Osteocyte (in vitro differentiated cells): Measurements from ENCODE around the gene TFEB. TPM values are rescaled to one million over a fixed set of nuclear protein-coding genes. Genes with fewer than 3 reads are reported as not detected.
A peak's percentile ranks its signal among the peaks of the same experiment; 100 is the strongest.

Source experiments
- DNase-seq: peaks from one replicate; pipeline ENCODE4 v3.0.0; 2021; ENCODE audit warnings: mixed read lengths; ENCODE audit not compliant: unreplicated experiment; ENCODE audit errors: extremely low spot score
- H3K27ac Mint-ChIP-seq: one replicate; pipeline ENCODE4 v1.8.0; 2021; ENCODE audit warnings: mild to moderate bottlenecking, mixed read lengths; ENCODE audit not compliant: unreplicated experiment
- H3K27me3 Mint-ChIP-seq: one replicate; pipeline ENCODE4 v1.8.0; 2021; ENCODE audit warnings: mixed read lengths; ENCODE audit not compliant: unreplicated experiment
- H3K36me3 Mint-ChIP-seq: one replicate; pipeline ENCODE4 v1.8.0; 2021; ENCODE audit warnings: mixed read lengths; ENCODE audit not compliant: unreplicated experiment
- H3K4me1 Mint-ChIP-seq: one replicate; pipeline ENCODE4 v1.8.0; 2021; ENCODE audit warnings: mixed read lengths; ENCODE audit not compliant: unreplicated experiment
- H3K4me3 Mint-ChIP-seq: one replicate; pipeline ENCODE4 v1.8.0; 2021; ENCODE audit warnings: mild to moderate bottlenecking, moderate library complexity, mixed read lengths; ENCODE audit not compliant: unreplicated experiment
- H3K9me3 Mint-ChIP-seq: one replicate; pipeline ENCODE4 v1.8.0; 2021; ENCODE audit warnings: mixed read lengths; ENCODE audit not compliant: unreplicated experiment
- total RNA-seq: library from RNA; stranded (reverse); gene quantifications from 2 replicates; pipeline ENCODE4 v1.2.1, GENCODE V29; 2021
- TF ChIP-seq, protein P1 (sequence below): fragments of 200-600 bp; sonication (generic); IDR thresholded peaks from 2 replicates; pipeline ENCODE4 v1.5.0; 2021; ENCODE audit warnings: antibody characterized with exemption, mild to moderate bottlenecking, moderate library complexity

Gene TFEB
- total RNA-seq, 1 donor from 2014 or later: 11.1 TPM

DNA sequence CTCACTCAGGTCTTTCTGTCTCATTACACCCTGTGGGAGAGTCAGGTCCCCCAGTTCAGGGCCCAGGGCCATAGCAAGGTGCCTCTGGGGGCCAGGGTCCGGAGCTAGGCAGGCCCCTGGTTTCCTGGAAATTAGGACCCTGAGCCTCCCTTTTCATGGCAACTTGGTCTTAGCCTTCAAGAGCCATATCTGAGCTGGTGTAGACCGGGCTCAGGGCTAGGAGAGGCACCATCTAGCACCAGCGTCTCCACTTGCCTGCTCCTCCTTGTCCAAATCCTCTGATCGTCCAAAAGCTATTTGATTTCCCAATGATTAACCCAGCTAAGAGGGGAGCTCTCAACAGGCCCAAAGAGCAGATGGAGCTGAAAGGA, 91.5 kb downstream of the TFEB start:
- H3K4me3 Mint-ChIP-seq: no peak overlapping the region
- H3K4me1 Mint-ChIP-seq: peaks cover 87% of the 10 kb centered on the region

DNA sequence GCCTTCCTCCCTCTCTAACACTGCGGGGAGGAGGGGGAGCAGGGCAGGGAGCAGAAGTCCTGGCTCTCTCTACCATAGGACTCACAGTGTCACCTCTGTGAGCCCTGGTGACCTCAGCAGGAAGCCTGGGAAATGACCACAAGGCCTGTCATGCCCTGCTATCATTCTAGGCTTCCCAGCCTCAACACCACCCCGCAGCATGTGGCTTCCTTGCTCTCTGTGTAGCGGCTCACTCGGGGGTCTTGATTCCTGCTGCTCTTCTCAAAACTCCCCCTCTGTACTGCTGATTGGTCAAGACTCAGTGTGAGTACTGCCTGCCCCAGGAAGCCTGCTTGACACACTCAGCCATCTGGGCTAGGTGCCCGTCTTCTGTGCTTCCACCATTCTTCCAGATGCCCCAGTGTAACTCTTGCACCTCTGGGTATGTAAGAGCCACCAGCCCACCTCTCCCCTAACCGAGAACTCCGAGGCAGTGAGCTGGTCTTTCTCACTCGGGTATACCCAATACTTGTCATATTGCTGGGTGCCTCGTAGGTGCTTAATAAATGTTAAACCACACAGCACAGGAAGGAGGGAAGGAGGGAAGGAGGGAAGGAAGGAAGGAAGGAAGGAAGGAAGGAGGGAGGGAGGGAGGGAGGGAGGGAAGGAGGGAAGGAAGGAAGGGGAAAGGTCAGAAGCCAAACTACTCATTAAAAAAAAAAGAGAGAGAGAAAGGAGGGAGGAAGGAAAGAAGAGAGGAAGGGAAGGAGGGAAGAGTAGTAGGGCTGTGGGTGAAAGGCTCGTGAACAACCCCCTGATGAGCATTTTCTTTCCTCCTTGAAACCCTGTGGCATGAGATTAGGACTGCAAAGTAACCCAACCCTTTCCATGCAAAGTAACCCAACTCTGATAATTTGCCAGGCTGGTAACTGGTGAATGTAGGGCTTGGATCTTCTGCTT, 92.2 kb downstream of the TFEB start:
- peaks cover 81% of the 10 kb centered on the region for H3K4me1 Mint-ChIP-seq
- no peak for DNase-seq
- H3K27me3 Mint-ChIP-seq: no peaks in the 10 kb centered on the region
- TF ChIP-seq, protein P1, sequence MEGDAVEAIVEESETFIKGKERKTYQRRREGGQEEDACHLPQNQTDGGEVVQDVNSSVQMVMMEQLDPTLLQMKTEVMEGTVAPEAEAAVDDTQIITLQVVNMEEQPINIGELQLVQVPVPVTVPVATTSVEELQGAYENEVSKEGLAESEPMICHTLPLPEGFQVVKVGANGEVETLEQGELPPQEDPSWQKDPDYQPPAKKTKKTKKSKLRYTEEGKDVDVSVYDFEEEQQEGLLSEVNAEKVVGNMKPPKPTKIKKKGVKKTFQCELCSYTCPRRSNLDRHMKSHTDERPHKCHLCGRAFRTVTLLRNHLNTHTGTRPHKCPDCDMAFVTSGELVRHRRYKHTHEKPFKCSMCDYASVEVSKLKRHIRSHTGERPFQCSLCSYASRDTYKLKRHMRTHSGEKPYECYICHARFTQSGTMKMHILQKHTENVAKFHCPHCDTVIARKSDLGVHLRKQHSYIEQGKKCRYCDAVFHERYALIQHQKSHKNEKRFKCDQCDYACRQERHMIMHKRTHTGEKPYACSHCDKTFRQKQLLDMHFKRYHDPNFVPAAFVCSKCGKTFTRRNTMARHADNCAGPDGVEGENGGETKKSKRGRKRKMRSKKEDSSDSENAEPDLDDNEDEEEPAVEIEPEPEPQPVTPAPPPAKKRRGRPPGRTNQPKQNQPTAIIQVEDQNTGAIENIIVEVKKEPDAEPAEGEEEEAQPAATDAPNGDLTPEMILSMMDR: no peak
- H3K9me3 Mint-ChIP-seq: no peaks in the 10 kb centered on the region
- H3K27ac Mint-ChIP-seq: no peak overlapping the region
- H3K36me3 Mint-ChIP-seq: peaks cover 18% of the 10 kb centered on the region
- no peak overlapping the region for H3K4me3 Mint-ChIP-seq

More for the DNA sequence above, 91.5 kb downstream of the TFEB start:
- Mint-ChIP-seq H3K36me3 (peaks cover 21% of the 10 kb centered on the region), H3K27ac (no peak overlapping the region), H3K9me3 (no peaks in the 10 kb centered on the region), H3K27me3 (no peaks in the 10 kb centered on the region)
- DNase-seq: no peak
- TF ChIP-seq, protein P1: no peak

DNA sequence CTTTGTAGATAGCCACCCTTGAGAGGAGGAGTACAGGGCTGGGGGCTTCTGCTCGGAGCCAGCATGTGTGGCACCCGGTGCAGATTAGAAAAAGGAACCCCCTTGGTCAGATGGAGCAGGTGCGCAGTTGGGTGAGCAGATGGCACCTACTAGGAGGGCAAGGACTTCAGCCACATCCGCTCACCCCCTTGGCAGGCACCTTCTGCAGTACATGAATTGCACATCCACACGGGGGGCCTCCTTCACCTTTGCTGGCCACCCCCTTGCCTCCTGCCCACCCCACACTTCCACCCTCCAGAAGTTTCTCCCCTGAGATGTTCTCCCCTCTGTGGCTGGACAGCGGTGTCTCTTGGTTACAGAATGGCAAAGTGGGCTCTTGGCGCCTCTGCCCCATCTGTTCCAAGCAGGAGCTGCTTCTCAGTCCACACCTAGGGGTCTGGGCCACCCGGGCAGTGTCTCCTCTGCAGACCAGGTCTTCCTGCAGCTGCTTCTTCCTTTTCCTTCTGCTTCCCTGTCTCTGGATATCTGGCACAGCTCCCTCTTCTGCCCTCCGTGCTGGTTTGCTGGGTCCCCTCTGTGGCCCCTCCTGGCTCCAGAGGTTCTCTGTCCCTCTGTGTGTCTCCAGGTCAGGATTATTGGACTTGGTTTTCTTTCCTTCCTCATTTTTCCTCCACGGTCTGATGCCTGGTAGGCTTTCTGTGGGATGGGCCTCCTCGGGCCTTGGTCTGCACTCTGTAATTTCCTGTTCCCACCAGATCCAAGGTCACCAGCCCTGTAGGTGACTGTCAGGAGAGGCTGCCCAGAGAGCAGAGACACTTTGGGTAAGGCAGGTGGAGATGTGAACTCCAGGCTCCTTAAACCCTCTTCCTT, 93.1 kb downstream of the TFEB start:
- Mint-ChIP-seq H3K27ac (no peak overlapping the region), H3K4me3 (no peak overlapping the region), H3K4me1 (peaks cover 81% of the 10 kb centered on the region), H3K36me3 (peaks cover 15% of the 10 kb centered on the region), H3K9me3 (no peaks in the 10 kb centered on the region), H3K27me3 (no peaks in the 10 kb centered on the region)
- TF ChIP-seq, protein P1: no peak
- DNase-seq: no peak

DNA sequence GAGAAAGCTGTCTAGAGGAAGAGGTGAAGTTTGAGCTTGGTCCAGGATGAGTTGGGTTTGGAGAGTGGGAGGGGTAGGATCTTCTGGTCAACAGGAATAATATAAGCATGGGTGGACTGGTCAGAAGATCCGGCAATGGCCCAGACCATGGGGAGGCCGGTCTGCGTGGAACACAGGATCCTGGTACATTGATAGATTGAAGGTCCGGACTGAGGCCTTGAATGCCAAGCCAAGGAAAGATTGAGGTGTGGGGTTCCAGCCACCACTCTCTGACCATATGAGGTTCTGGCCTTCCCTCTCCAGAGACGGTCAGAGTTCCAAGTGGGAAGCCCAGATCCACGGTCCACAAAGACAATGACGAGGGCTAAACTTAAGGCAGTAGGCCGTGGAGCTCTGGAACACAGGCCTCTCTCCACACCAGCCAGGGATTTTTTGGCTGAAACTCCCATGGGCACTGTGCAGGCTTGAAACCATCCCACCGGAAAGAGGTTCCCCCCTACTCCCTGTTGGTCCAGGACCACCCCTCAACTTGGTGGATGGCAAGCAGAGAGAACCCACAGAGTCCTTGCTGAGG, 94.0 kb downstream of the TFEB start:
- Mint-ChIP-seq H3K9me3 (no peaks in the 10 kb centered on the region), H3K4me1 (peaks cover 76% of the 10 kb centered on the region), H3K27me3 (no peaks in the 10 kb centered on the region), H3K36me3 (peaks cover 12% of the 10 kb centered on the region), H3K4me3 (peak overlapping the region; percentile 28), H3K27ac (peak overlapping the region; percentile 9)
- DNase-seq: no peak
- TF ChIP-seq, protein P1: no peak
